ENCODE data around the gene PYY.

GRCh38 chr17:43979671-43980070 is 25.9 kb upstream of the PYY start:
- no peak for TF ChIP-seq CTCF (conservative IDR thresholded peaks at IDR 0.05; ENCODE audit: low read length)
- no peak for TF ChIP-seq EZH2phosphoT487 (IDR thresholded peaks at IDR 0.05; ENCODE audit: borderline replicate concordance, low read depth, low read length)
